Activated CD8-positive, alpha-beta memory T cell treated with anti-CD3 and anti-CD28 coated beads, Interleukin-2, amount 50 U/mL, for 4 hours (primary cell): ENCODE data around the gene COX7A2L.
"Not testable (repeated sequence)": the region's sequence is repeated elsewhere in the genome, so short reads cannot be mapped to it uniquely, and the experiment has no call there.

ENCODE experiments used
- DNase-seq: peaks from one replicate; pipeline ENCODE4 v3.0.0-alpha.2; 2020

Gene COX7A2L, protein sequence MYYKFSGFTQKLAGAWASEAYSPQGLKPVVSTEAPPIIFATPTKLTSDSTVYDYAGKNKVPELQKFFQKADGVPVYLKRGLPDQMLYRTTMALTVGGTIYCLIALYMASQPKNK

DNA sequence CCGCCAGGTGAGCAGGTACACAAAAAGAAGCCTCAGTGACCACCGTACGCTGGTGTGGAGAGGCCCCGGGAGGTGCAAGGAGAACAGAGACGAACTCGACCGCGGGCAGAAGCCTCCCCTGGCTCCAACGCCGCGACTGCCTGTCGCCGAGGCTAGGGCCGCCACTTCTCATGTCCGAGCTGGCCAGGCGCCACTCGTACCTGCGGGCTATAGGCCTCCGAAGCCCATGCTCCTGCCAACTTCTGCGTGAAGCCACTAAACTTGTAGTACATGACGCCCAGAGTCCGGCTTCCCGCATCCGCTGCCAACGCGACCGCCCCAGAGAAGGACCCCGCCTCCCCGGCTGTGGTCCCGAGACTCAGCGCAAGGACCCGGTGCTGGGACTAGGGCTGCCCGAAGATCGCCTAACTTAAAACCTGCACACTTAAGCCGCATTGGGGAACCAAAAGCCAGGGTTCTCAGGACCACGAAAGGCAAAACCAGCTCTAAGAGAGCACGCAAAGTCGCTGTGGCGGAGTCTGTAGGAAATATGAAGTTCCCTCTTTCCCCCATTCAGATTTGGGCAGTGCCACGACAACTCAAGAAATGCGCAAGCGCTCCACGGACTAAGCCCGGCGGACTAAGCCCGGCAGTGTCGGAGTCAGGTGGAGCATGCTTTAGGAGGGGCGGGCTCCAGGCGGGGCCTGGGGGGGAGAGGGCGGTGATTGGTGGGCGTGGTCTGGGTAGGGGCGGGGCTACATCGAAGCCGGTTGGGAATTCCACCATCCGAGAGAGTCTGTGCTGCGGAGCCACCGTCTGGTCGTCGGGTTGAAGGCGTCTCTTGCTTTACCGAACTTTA lies at the start of gene COX7A2L:
Gene COX7A2L, minus strand, starts transcription at position 328 of the 838 bp plus-strand sequence. Its CDS starts 56 bp downstream, at position 272.
- peak; percentile 95 for DNase-seq

DNA sequence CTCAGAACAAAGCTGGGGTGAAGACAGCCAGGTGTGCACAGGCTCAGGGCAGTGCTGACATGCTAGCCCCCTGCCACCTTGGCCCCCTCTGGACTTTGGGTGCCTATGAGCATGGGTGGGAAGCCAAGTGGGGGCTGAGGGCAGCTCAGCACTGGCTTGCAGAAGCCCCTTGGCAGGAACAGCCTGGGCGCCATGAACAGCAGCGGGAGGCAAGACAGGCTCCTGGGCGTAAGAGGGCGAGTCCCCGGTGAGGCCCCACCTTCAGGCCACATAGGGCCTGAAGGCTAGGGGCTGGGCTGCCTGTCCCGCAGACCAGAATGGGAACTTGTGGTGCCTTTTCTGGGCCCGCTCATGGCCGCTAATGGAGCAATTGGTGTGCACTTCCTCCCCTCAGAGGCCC lies 47.0 kb upstream of the COX7A2L start:
- DNase-seq: no peak

DNA sequence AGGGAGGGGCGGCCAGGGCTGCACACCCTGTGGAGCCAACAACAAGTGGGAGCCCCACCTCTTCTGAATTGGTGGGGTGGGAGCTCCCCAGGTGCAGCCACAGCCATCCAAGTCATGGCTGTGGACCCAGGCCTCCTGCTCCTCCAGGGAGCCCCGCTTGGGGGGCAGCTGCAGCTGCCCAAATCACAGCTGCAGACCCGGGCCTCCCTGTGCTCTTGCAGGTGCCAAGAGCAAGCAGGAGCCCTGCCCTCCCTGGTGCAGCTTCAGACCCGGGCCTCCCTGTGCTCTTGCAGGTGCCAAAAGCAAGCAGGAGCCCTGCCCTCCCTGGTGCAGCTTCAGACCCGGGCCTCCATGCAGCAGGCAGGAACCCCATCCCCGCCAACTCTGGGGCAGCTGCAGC lies 46.5 kb upstream of the COX7A2L start:
- no peak for DNase-seq

- DNase-seq: no peak
Observed at GRCh38 chr2:42404676-42405075, 43.7 kb upstream of the COX7A2L start.

DNA sequence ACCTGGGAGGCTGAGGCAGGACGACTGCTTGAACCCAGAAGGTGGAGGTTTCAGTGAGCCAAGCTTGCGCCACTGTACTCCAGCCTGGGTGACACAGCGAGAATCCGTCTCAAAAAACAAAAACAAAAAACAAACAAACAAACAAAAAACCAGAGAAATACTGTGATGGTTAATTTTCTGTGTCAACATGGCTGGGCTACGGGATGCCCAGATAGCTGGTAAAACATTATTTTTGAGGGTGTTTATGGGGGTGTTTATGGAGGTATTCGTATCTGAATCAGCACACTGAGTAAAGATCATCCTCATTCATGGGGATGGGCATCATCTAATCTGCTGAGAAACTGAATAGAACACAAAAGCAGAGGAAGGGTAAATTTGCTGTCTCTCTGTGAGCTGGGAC lies 40.8 kb upstream of the COX7A2L start:
- no peak for DNase-seq

GRCh38 chr2:42398052-42398451 lies 37.0 kb upstream of the COX7A2L start:
- not testable (repeated sequence) for DNase-seq

DNA sequence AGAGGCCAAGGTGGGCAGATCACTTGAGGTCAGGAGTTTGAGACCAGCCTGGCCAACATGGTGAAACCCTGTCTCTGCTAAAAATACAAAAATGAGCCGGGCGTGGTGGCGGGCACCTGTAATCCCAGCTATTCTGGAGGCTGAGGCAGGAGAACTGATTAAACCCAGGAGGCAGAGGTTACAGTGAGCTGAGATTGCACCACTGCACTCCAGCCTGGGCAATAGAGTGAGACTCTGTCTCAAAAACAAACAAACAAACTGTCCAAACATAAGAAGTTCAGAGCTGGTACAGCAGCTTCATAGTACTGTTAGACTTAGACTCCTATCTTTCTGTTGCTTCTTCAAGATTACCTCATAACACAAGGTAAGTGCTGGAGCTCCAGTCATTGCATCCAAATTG lies 32.3 kb upstream of the COX7A2L start:
- DNase-seq: not testable (repeated sequence)

DNA sequence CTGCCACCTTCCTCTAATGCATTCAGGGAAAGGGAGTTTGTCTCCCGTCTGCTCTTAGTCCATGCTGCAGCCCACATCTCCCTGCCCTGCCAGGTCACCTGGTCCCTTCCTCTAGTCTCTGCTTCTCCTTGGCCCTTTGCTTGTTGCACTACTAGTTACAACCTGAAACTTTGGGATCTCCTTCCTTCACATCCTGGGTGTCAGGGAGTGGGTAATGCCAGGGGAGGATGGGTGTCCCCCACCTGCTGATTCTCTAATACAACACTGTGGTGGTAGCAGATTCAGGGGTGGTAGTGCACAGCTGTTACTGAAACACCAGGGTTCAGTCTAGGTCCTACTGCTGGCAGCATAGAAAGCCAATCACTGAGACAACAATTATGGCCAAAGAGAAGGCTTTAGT lies 31.2 kb upstream of the COX7A2L start:
- no peak for DNase-seq

DNA sequence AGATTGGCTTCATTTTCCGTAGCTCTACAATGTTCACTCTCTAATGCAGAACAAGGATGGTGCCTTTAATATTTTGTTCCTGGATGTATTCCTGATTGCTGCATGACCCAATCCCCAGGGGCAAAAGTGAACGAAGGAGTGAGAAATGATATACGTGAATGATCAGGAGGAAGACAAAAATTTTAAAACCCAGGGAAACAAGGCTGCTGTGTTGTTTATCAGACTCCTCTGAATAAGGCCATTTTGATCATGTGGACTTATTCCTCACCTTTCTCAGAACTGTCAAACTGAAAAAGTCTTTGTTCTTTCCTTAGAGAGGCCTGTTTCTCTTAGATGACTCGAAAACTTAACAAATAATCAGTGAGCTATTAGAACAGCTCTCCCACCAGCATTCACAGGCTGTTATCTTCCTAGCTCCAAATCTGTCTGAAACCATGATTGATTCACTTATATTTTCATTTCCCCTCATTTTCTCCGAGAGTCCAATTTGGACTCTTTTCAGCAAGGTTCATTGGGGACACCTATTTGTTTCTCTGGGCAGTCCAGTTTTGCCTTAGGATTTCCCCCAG lies 29.5 kb upstream of the COX7A2L start:
- no peak for DNase-seq

DNA sequence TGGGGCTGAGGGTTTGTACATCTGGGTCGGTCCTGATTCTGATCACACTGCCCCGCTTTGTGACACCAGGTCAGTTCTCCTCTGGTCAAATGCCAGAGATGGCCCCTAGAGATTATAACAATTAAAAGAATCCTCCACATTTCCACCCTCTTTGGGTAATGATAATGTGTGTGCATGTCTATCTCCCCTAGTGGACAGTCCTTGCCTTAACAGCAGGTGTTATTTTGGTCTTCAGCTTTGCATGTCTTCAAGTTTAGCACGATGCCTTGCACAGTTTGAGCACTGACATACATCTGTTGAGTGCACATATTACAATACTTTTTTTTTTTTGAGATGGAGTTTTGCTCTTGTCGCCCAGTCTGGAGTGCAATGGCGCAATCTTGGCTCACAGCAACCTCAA lies 25.7 kb upstream of the COX7A2L start:
- DNase-seq: no peak

DNA sequence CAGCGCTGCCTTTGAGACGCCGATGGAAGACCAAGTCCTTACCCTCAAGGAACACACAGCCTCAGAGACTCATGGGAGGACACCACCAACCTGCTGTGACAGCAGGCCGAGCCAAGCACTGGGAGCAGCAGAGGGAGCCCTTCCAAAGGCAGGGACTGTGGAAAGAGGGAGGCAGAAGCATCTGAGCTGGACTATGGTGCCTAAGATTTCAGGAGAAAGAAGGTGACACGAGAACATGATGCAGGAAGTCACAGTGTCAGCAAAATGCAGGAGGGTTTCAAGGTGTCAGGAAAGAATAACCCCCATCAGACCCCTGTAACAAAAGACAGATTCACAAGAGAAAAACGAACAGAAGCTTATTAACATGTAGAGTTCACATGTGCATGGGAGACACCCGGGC lies 24.2 kb upstream of the COX7A2L start:
- no peak for DNase-seq

- no peak for DNase-seq
Observed at GRCh38 chr2:42383855-42384530, 23.0 kb upstream of the COX7A2L start.

DNA sequence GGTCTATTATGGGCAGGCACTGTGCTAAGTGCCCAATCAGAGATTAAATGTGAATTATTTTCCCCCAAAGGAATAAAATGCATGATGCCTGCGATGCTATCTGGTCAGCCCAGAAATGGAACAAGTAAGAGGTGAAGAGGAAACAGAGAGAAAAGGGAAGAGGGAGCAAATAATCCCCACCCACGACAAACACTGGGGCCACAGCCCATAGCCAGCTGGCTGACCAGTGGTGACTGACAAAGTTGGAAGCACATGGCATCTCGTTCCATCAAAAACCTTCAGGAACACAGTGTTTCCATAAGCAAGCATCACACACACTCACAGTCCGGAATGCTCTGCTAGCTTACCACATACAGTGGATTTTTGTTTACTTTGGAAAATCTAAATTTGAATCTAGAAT lies 21.1 kb upstream of the COX7A2L start:
- no peak for DNase-seq

DNA sequence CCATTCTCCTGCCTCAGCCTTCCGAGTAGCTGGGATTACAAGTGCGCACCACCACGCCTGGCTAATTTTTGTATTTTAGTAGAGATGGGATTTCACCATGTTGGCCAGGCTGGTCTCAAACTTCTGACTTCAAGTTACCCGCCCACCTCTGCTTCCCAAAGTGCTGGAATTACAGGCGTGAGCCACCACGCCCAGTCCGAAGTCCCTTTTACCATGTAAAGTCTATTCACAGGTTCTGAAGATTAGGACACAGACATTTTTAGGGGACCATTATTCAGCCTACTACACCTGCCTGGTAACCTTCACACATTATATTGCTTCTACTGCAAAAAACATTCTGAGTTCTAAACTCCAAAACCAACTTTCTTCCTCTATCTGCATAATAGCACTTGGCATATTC lies 19.0 kb upstream of the COX7A2L start:
- DNase-seq: not testable (repeated sequence)

GRCh38 chr2:42378415-42378814 lies 17.4 kb upstream of the COX7A2L start:
- DNase-seq: no peak

DNA sequence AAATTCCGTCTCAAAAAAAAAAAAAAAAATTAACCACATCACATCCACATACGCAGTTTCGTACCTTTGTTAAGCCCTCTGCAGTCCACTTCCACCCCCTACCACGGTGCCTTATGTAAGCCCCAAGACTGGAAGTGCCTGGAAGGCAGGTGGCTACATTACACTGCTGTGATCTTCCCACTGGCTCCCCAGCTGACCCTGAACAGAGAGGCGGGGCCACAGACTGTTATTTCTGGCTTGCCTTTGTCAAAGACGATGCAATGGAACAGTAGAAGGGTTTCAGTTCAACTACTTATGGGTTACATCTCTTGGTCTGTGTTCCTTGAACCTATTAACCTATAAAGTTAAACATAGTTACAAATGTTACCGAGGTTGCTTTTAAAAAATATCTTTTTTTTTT lies 15.7 kb upstream of the COX7A2L start:
- no peak for DNase-seq

DNA sequence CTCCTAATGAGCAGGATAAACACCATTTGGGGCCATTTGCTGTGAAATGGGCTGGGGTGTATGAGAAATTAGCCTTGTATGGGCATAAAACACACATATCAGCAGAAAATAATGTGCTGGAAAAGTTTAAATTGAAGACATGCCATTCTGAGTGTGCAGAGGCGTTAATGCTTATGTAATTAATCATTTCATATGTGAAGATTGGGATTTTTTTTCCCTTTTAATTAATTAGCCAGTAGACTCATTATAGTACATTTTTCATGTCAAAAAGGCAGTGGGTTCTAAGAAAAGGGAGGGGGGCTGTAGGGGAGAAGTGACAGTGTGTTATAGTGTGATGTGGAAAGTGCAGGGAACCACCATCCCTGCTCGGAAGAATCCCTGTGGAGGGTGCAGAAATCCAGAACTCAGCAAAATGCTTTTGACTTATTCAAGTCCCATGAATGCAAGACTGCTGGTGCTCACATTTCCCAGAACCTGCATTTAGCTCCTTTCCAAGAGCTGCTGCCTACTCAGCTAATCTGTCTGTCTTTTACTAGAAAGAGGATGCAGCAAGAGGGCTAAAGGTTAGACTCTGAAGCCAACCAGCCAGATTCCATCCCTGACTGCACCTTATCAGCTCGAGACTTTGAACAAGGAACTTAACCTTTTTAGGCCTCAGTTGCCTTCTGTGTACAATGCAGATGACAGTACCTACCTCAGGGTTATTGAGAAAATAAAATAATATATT lies 11.6 kb upstream of the COX7A2L start:
- no peak for DNase-seq

DNA sequence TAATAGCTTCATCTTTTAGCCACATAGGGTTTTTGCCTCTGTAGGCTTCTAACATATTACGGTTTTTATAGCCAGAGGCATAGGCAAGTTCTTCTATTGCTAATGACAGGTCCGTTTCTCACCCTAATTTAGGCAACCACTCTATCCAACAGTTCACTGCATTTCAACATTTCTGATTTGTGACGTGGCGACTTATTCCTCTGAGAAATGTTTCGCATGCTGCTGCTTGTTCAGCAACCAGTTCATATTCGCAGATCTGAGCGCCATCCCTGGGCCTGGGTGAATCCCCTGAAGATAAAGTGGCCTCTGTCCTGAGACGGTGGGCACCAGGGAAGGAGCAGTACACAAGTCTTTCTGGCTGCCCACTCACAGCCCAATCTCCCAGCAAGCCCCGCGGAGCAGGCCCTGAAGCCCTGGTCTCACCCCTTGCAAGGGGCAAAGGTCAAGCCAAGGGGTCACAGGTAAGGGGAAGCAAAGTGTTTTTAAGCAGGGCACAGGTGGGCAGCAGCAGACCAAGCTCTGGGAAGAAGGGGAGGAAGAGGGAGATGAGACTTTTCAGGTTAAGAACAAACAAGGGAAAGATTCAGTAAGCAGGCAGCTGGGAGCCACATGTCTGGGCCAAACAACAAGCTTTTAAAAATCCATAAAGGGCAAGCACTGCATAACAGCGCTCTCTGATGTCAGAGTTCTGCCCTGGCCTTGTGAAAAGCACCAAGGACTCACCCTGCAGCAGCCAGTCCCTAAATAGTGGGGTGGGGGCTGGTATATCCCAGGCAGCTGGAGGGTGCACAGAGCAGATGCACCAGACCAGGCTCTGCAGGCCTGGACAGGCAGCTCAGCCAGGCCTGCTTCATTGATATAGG lies 10.8 kb upstream of the COX7A2L start:
- DNase-seq: no peak

- no peak for DNase-seq
Observed at GRCh38 chr2:42369532-42370229, 8.7 kb upstream of the COX7A2L start.

DNA sequence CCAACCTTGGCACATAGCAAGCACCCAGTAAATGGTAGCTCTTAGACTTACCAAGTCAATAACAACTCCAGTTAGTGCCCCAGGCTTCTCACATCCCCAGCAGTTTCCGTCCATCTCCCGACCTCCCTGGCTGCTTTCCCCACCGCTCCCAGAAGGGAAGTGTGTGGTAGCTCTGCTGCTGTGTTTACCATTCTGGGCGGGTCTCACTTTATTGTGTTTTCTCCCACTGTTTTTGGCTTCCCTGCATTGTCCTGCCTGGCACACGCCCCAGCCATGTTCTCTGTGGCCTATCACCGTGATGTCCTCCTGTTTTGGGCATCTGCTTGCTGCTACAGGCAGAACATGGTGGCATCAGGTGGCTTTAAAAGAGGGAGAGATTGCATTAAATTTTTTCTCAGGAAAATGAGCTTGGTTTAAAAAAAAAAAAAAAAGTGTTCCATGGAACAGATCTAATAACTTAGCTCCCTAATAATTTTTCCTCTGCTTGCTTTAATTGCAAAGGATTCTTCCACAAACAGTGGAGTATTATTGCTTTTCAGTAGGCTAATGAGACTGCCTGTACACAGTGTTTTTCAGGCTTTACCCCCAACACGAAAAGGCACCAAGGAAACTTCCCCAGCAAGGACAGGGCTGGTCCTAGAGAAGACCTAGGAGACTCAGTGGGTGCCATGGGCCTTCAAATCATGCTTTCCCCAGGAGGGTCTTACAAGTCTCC lies 8.0 kb upstream of the COX7A2L start:
- no peak for DNase-seq

DNA sequence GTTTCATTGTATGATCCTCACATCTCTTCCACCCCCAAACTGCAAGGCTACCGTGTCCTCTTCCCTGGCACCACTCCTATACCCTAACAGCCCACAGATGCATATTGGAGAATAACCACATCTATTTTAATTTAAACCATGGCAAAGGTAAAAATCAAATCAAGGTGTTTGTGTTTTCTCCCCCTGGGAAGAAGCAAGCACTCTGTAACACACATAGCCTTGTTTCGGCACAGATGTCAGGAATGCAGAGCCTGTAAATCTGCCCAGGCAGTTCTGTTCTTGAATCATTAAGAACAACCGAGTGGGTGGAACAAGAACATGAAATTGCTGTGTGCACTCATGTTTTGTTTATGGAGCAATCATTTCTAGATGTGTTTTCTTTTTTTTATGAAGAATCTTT lies 6.8 kb upstream of the COX7A2L start:
- no peak for DNase-seq
